LNCAP (cell line): ENCODE results near the gene KIF13A.

ENCODE experiments used
- CTCF ChIP-seq: fragments of 450-650 bp; IDR thresholded peaks from 2 replicates; pipeline ENCODE4 v1.5.1; 2017; ENCODE audit warnings: mild to moderate bottlenecking

KIF13A gene

GRCh38 chr6:18011287-18011686 is 23.9 kb upstream of the KIF13A start:
- no peak for TF ChIP-seq CTCF

GRCh38 chr6:18004256-18004985 is 17.0 kb upstream of the KIF13A start:
- no peak for TF ChIP-seq CTCF

- TF ChIP-seq CTCF: no peak
Observed at GRCh38 chr6:17999425-17999824, 12.0 kb upstream of the KIF13A start.

- TF ChIP-seq CTCF: no peak
Observed at GRCh38 chr6:17998442-17998841, 11.0 kb upstream of the KIF13A start.

- TF ChIP-seq CTCF: no peak
Observed at GRCh38 chr6:17998003-17998402, 10.6 kb upstream of the KIF13A start.

- no peak for TF ChIP-seq CTCF
Observed at GRCh38 chr6:17995414-17995813, 8.0 kb upstream of the KIF13A start.

- TF ChIP-seq CTCF: no peak
Observed at GRCh38 chr6:17994019-17994418, 6.6 kb upstream of the KIF13A start.
